T-helper 17 cell (primary cell): ENCODE measurements around the gene FOXO1. TPM values are rescaled to one million over a fixed set of nuclear protein-coding genes. Genes with fewer than 3 reads are reported as not detected.

Experiments
- ATAC-seq: fragments of 150-1000 bp; cut with Tn5 transposase; 2 replicates; pipeline ENCODE4 v1.10.0; 2021; ENCODE audit warnings: mild to moderate bottlenecking, moderate library complexity
- DNase-seq, 3 donors: peaks; one replicate each; pipeline versions ENCODE4 v3.0.0 to v3.0.0-alpha.2; 2020 to 2021
- H3K9me3 ChIP-seq: one replicate; pipeline ENCODE4 v1.7.0; 2013; ENCODE audit warnings: low read length, mild to moderate bottlenecking; ENCODE audit not compliant: control insufficient read depth, poor library complexity, severe bottlenecking
- H3K27ac Mint-ChIP-seq: one replicate; pipeline ENCODE4 v1.8.0; 2022; ENCODE audit warnings: mild to moderate bottlenecking, moderate library complexity, mixed read lengths
- H3K27me3 Mint-ChIP-seq: one replicate; pipeline ENCODE4 v1.8.0; 2022; ENCODE audit warnings: mixed read lengths
- H3K36me3 Mint-ChIP-seq: one replicate; pipeline ENCODE4 v1.8.0; 2022; ENCODE audit warnings: low read depth, mixed read lengths
- H3K4me1 Mint-ChIP-seq: one replicate; pipeline ENCODE4 v1.8.0; 2022; ENCODE audit warnings: mild to moderate bottlenecking, mixed read lengths
- H3K4me3 Mint-ChIP-seq: one replicate; pipeline ENCODE4 v1.8.0; 2022; ENCODE audit warnings: mild to moderate bottlenecking, moderate library complexity, mixed read lengths
- total RNA-seq, 4 donors: library from RNA in 2 of 4; stranded (reverse) in 2 of 4; gene quantifications; one replicate each; pipeline ENCODE4 v1.2.3 and lab custom pipeline; 2022 to 2026

FOXO1 gene
- total RNA-seq, 2 donors from 2014 or later: 72.9 to 86.1 TPM

DNA sequence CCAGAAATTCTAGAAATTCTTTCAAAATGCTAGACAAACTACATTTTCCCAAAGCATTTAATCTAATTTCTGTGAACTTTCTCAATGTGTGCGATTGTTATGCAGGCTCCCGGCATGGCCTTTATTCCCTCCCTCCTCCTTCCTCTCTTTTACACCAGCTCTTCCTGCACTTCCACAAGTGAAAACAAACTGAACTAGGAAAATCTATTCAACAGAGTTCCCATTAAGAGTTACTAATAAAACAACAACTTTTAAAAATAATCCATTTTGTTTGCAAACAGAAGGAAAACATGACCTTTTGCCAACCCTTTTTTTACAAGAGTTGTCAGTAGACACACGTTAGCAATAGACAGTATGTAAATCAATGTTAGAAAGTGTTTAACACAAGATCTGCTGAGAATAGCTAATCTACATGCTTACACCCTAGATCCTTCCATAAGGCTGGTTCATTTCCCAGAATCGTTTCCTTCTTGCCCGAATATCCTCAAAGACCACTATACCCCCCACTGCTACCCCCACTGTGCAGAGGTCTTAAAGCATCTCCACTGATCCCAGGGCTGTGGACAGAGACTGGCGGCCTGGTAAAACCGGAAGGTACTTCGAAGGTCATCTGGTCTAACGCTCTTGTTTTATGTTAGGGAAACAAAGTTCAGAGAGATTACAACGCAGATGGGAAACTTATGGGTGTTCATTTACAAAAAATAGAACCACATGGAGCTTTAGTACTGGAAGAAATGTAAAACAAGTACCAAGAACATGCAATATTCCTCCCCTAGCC, 98.0 kb downstream of the FOXO1 start:
- no peak for DNase-seq
- Mint-ChIP-seq H3K4me1 (peaks cover 69% of the 10 kb centered on the region), H3K27me3 (no peaks in the 10 kb centered on the region), H3K4me3 (peak overlapping the region; percentile 39), H3K27ac (peak overlapping the region; percentile 60), H3K36me3 (no peaks in the 10 kb centered on the region)
- ATAC-seq: no peak
- no peaks in the 10 kb centered on the region for H3K9me3 ChIP-seq

DNA sequence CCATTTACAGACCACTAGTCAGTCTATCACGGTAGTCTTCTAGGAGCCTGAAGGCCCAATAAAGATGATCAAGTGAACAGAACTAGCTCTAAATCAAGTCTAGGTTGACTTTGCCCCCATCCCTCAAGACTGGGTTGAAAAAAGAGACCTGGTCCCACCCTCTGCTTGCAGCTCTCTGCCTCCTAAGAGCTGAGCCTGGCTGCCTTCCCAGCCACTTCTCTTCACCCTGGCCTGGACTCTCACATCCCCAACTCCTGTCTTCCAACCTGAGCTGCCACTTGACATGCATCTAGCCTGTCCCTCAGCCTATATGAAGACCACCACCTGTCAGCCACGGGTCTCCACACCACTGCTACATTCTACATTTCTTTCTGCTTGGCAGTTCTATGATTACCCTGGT, 99.6 kb downstream of the FOXO1 start:
- no peaks in the 10 kb centered on the region for H3K36me3 Mint-ChIP-seq
- ATAC-seq: no peak
- peaks cover 74% of the 10 kb centered on the region for H3K4me1 Mint-ChIP-seq
- H3K27ac Mint-ChIP-seq: peak overlapping the region; percentile 8
- H3K4me3 Mint-ChIP-seq: peak overlapping the region; percentile 70
- H3K27me3 Mint-ChIP-seq: no peaks in the 10 kb centered on the region
- H3K9me3 ChIP-seq: no peaks in the 10 kb centered on the region
- no peak for DNase-seq

DNA sequence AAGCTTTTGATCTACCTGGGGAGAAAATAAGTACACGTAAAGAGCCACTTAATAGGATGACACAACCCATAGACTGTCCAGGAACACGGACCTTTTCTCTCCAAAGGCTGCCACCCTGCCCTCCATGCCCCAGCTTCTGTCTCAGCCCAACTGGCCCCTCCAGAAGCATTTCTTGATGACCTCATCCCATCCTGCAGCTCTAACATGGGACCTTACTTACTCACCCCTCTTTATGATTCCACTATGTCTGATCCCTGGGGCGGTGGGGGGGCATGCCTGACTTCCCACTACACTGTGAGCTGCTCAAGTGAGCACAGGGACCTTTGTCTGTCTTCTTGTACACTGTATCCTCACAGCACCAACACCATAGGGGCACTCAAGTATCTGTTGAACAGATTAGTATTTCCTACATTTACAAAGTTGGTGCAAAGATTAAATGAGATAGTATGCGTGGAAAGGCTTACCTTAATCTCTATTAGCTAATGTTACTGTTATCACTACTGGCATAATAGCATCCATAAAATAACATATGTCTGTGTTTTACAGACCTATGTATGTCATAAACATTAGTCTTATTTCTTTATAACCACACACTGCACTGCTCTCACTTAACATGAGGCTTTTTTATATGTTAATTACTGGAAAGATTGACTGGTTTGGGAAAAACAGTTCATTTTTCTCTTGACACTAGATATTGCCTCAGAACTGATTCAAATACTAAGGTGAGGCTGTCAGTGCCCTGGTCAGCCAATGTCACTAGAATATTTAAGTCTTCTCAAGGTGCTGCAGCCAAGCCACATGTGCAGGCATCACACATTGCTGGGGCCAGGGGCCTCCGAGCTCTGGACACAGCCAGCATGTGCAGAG, 100.9 kb downstream of the FOXO1 start:
- Mint-ChIP-seq H3K4me3 (no peak overlapping the region), H3K4me1 (peaks cover 73% of the 10 kb centered on the region), H3K27me3 (no peaks in the 10 kb centered on the region), H3K27ac (peak overlapping the region; percentile 85), H3K36me3 (no peaks in the 10 kb centered on the region)
- DNase-seq (no peak), ATAC-seq (no peak)
- H3K9me3 ChIP-seq: no peaks in the 10 kb centered on the region

DNA sequence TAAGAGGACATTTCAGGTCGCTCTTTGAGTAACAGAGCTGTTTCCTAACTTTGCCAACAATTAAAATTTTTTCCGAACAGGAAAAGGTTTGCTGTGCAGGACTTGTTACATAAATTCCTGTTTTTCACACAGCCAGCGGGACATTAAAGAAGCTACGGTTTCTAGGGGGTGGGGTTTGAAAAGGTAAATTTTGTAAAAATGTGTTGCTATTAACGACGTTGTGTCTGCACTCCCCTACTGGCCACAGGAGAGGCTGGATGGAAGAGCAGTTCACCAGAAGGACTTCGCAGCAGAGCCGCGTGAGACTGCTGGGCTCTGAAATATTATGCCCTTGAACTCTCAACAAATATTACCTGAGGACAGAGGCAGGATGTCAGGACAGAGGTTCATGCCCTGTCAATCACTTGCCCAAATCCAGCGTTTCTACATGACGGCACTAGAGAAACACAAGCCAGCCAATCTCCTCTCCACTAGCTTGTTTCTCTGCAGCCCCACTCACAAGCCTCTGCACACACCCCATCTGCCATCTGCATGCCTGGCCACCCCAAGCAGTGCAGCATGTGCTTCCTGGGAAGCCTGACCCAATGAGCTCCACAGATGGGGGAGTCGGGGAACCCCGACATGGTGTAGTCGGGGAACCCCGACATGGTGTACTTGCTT, 102.0 kb downstream of the FOXO1 start:
- peak overlapping the region; percentile 85 for H3K27ac Mint-ChIP-seq
- H3K36me3 Mint-ChIP-seq: no peaks in the 10 kb centered on the region
- H3K4me1 Mint-ChIP-seq: peaks cover 67% of the 10 kb centered on the region
- no peaks in the 10 kb centered on the region for H3K9me3 ChIP-seq
- ATAC-seq (peak; percentile 82), DNase-seq (peak in 1 of 3 donors; percentile 17)
- no peaks in the 10 kb centered on the region for H3K27me3 Mint-ChIP-seq
- peak overlapping the region; percentile 75 for H3K4me3 Mint-ChIP-seq

DNA sequence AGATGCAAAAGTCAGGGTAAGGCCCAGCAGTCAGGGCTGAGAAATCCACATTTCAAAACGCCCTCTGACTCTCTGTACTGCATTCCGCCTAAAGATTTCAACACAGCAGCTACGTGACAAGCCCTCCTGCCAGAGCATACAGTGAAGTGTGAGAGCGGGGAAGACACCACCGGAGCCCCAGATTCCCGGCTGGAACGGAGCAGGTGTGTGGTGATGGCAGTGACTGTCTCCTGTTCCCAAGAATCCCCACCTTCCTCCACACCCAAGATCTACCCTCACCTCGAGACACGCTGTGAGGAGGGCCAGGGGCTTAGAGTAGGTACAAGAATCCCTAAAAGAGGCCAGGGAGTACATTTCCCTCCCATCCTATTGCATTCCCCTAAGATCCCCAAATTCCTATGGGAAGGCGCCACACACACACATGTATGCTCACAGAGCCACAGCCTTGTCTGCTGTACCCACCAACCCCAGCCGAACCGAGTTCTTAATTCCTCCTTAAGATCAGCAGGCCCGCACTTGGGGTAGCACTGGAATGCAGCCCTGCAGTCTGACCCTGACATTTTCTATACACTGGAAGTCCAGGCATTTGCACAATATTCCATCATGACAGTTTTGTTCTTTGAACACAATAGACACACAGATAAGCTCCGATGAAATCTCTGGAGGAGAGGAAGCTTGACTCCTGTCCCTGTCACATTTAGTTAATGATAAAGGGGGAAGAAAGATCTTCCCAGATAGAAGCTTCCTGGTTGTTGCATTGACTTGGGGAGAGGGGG, 102.9 kb downstream of the FOXO1 start:
- DNase-seq: no peak
- H3K9me3 ChIP-seq: no peaks in the 10 kb centered on the region
- no peak for ATAC-seq
- H3K27ac Mint-ChIP-seq: peak overlapping the region; percentile 85
- no peaks in the 10 kb centered on the region for H3K36me3 Mint-ChIP-seq
- peak overlapping the region; percentile 77 for H3K4me3 Mint-ChIP-seq
- peaks cover 63% of the 10 kb centered on the region for H3K4me1 Mint-ChIP-seq
- no peaks in the 10 kb centered on the region for H3K27me3 Mint-ChIP-seq

DNA sequence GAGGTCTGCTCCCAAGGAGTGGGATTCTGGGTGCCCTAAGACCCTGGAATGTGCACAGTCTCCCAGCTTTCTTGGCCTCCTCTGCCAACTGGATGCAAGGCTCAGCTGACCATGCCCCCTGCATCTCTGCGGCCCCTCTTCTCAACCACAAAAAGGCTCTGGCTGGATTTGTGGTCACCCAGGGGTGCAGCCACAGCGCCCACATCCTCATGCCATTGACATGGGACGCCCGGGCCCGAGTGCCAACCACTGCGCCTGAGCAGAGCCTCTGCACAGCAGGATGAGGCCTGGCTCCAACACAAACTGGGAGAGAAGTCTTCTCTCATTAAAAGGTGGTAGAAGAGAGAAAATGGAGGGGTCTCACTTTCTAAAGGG, 103.5 kb downstream of the FOXO1 start:
- peaks cover 60% of the 10 kb centered on the region for H3K4me1 Mint-ChIP-seq
- ATAC-seq: peak; percentile 20
- H3K4me3 Mint-ChIP-seq: peak overlapping the region; percentile 41
- H3K27me3 Mint-ChIP-seq: no peaks in the 10 kb centered on the region
- H3K36me3 Mint-ChIP-seq: no peaks in the 10 kb centered on the region
- DNase-seq: no peak
- peak overlapping the region; percentile 85 for H3K27ac Mint-ChIP-seq
- no peaks in the 10 kb centered on the region for H3K9me3 ChIP-seq

DNA sequence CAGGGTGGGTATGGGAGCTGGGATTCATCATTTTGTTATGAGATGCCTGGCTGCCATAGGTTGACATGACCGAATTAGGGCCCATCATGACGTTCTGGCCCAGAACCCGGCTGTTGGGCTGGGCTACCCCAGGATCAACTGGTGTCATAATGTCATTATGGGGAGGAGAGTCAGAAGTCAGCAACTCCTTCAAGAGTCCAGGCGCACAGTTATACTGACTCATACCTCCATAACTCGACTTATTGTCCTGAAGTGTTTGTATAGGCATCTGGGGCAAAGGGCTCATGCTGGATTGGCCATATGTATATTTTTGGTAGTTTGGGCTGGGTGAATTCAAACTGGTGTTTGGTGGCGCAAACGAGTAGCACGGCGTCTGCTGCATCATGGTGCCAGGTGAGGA, 106.5 kb downstream of the FOXO1 start:
- H3K4me3 Mint-ChIP-seq: no peak overlapping the region
- peaks cover 59% of the 10 kb centered on the region for H3K4me1 Mint-ChIP-seq
- peak overlapping the region; percentile 51 for H3K27ac Mint-ChIP-seq
- no peaks in the 10 kb centered on the region for H3K27me3 Mint-ChIP-seq
- no peaks in the 10 kb centered on the region for H3K36me3 Mint-ChIP-seq
- H3K9me3 ChIP-seq: no peaks in the 10 kb centered on the region
- no peak for ATAC-seq
- DNase-seq: no peak

DNA sequence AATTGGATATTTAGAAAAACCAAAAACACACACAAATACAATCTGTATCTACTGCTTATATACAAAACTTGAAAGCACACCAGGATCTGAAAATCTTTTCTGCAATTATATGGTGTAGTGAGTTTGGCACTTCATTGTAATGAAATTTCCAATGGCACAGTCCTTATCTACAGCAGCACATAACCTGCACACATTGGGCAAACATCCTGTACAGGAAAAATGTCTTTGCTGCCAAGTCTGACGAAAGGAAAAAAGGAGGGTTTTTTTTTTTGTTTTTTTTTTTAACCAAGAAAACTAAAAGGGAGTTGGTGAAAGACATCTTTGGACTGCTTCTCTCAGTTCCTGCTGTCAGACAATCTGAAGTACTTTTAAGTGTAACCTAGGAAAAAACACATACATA, 107.8 kb downstream of the FOXO1 start:
- H3K27ac Mint-ChIP-seq: peak overlapping the region; percentile 2

DNA sequence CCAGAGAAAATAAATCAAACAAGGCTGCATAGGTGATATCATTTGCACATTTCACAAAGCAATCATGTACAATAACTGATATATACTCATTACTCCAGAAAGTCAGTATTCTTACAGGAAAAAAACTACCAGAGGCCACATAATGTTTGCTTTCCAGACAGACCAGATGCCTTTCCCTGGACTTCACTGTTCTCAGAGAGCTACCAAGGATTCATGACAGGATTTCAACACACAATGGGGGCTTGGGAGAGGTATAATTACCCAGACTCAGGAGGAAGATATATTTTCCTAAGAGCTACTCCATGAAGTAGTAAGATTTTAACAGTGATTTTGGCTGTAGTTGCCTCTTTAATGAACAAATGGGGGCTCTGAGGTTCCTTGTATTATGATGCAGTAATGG, 110.0 kb downstream of the FOXO1 start:
- Mint-ChIP-seq H3K4me3 (no peak overlapping the region), H3K4me1 (peaks cover 36% of the 10 kb centered on the region), H3K36me3 (no peaks in the 10 kb centered on the region), H3K27me3 (no peaks in the 10 kb centered on the region), H3K27ac (no peak overlapping the region)
- DNase-seq (no peak), ATAC-seq (no peak)
- H3K9me3 ChIP-seq: no peaks in the 10 kb centered on the region

More for the DNA sequence above, 107.8 kb downstream of the FOXO1 start:
- H3K4me1 Mint-ChIP-seq: peaks cover 49% of the 10 kb centered on the region
- no peak overlapping the region for H3K4me3 Mint-ChIP-seq
- H3K9me3 ChIP-seq: no peaks in the 10 kb centered on the region
- no peaks in the 10 kb centered on the region for H3K36me3 Mint-ChIP-seq
- DNase-seq (no peak), ATAC-seq (no peak)
- H3K27me3 Mint-ChIP-seq: no peaks in the 10 kb centered on the region

DNA sequence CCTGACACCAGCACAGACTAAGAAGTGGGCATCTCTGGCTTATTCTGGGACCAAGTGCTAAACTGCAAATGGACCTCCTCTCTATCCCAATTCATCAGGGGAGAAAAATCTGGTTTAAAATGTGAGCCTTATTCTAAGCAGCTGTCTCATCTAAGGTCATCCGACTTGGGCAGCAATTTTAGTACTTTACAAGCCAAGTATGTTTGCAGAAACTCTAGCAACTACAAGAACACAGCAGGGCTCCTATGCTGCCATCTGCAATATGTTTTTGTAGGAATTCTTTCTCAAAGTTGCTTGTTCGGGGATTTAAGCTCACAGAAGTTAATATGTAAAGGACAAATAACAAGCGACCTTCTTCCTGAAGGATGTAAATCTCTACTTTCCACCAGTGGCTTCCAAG, 113.1 kb downstream of the FOXO1 start:
- Mint-ChIP-seq H3K4me1 (peaks cover 31% of the 10 kb centered on the region), H3K4me3 (no peak overlapping the region), H3K27ac (peak overlapping the region; percentile 68), H3K36me3 (no peaks in the 10 kb centered on the region), H3K27me3 (no peaks in the 10 kb centered on the region)
- DNase-seq (no peak), ATAC-seq (no peak)
- H3K9me3 ChIP-seq: no peaks in the 10 kb centered on the region

DNA sequence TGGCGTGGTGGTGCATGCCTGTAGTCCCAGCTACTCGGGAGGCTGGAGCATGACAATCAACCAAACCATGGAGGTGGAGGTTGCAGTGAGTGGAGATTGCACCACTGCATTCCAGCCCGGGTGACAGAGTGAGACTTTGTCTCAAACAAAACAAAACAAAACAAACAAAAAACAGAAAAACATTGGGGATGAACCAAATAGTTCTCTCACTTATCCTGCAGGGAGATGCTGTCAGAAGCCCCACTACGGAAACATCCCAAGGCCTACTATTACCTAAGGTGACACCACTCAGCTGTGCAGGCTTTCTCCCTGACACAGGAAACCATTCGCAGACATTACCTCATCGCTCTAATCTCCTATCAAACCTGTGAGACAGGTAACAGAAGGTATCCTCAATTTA, 113.5 kb downstream of the FOXO1 start:
- H3K4me3 Mint-ChIP-seq: peak overlapping the region; percentile 21
- H3K9me3 ChIP-seq: no peaks in the 10 kb centered on the region
- H3K27ac Mint-ChIP-seq: peak overlapping the region; percentile 68
- peaks cover 32% of the 10 kb centered on the region for H3K4me1 Mint-ChIP-seq
- no peak for DNase-seq
- no peaks in the 10 kb centered on the region for H3K27me3 Mint-ChIP-seq
- no peak for ATAC-seq
- no peaks in the 10 kb centered on the region for H3K36me3 Mint-ChIP-seq

DNA sequence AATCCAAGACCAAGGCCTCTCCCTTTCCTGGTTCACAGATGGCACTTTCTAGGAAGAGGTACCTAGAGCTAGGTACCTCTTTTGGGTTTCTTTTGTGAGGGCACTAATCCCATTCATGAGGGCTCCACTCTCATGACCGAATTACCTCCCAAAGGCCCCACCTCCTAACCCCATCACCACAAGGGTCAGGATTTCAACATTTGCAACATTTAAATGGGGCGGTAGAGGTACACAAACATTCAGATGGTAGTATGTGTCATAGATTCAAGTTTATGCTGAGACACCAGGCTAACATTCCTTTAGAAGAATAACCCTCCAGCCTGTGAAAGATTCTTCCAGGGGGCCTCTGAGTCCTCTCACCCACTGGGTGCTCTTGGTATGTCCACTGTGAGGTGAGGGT, 116.3 kb downstream of the FOXO1 start:
- peak overlapping the region; percentile 68 for H3K27ac Mint-ChIP-seq
- ATAC-seq: no peak

More for the DNA sequence above, 116.3 kb downstream of the FOXO1 start:
- no peaks in the 10 kb centered on the region for H3K9me3 ChIP-seq
- H3K27me3 Mint-ChIP-seq: no peaks in the 10 kb centered on the region
- H3K4me1 Mint-ChIP-seq: peaks cover 19% of the 10 kb centered on the region
- H3K36me3 Mint-ChIP-seq: no peaks in the 10 kb centered on the region
- H3K4me3 Mint-ChIP-seq: no peak overlapping the region
- DNase-seq: no peak
